ENCODE measurements around the gene MFN1. TPM values are rescaled to one million over a fixed set of nuclear protein-coding genes. Genes with fewer than 3 reads are reported as not detected.

Gene MFN1
- total RNA-seq, 2 experiments from 2014 or later, result 24.4 to 30.4 TPM

DNA sequence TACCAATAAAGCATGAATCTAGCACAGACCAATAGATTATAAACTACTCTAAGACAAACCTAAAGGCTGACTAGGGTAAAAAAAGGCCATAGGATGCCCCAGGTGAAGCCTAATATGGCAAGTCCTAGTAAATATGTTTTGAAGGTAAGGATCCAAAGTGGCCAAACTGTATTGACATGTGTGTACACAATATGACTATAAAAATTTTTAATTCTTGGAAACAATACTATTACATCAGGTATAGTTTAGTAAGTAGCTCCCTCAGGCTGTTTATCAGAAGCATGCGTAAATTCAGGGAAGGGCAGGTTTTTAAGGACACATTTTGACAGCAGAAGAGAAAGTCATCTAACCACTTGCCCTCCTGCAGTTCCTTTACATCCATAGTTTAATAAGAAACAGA lies 84.9 kb downstream of the MFN1 start:
- intact Hi-C loops (cut with DNase I, micrococcal nuclease), result no loop called here
- H3K4me1 Mint-ChIP-seq, result no peaks in the 10 kb centered on the region
- H3K9me3 Mint-ChIP-seq (ENCODE audit: low read depth), result no peaks in the 10 kb centered on the region
- peaks cover 1% of the 10 kb centered on the region for H3K27me3 Mint-ChIP-seq
- H3K4me3 Mint-ChIP-seq, result no peak overlapping the region
- H3K36me3 Mint-ChIP-seq (ENCODE audit: low read depth), result no peaks in the 10 kb centered on the region
- ChIA-PET POLR2A (interaction anchor here (0.6 kb wide), 1 partner anchor 609 kb away, joined by 5 read pairs; no protein-coding TSS in a partner anchor), CTCF (no interaction called here)
- H3K27ac Mint-ChIP-seq, result no peak overlapping the region
- ATAC-seq (no peak), DNase-seq (no peak)

DNA sequence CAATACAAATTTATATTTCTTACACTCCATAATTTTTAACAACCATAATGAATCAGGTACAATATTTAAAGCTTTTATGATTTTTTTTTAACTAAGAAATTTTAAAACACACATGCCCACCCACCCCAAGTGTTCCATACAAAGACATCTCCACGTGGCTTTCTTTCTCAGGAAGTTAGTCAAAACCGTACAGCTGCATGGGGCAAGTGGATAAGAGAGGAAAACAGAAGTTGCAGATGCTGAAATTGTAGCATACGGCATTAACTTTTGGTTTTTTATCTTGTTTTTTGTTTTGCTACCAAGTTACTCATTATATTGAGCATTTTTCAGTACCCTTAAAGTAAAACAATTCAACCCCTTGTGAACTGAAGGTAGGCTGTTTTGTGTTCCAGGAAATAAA lies 89.0 kb downstream of the MFN1 start:
- CTCF ChIA-PET, result no interaction called here

DNA sequence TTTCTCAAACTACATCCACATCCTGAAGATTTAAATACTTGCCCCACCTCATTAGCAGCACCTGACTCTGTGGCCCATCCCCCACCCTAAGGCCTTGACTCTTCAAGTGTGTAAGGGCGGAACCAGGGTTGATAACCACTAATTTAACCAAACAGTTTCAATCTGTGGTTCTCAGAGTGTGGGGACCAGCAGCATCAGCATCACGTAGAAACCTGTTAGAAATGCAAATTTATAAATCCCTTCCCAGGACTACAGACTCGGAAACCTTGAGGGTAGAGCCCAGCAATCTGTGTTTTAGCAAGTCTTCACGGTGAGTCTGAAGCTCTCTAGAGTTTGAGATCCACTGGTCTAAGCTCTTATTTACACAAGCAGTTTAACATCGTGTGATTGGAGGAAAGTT lies 91.3 kb downstream of the MFN1 start:
- intact Hi-C loops (cut with DNase I, micrococcal nuclease), result no loop called here
- POLR2A ChIA-PET, result no interaction called here

More for the DNA sequence above, 89.0 kb downstream of the MFN1 start:
- Mint-ChIP-seq H3K4me3 (no peak overlapping the region), H3K4me1 (no peaks in the 10 kb centered on the region), H3K36me3 (ENCODE audit: low read depth) (no peaks in the 10 kb centered on the region), H3K9me3 (ENCODE audit: low read depth) (no peaks in the 10 kb centered on the region), H3K27me3 (peaks cover 1% of the 10 kb centered on the region), H3K27ac (no peak overlapping the region)
- DNase-seq (no peak), ATAC-seq (no peak)
- POLR2A ChIA-PET, result no interaction called here
- intact Hi-C loops (cut with DNase I, micrococcal nuclease), result no loop called here

More for the DNA sequence above, 91.3 kb downstream of the MFN1 start:
- Mint-ChIP-seq H3K4me1 (no peaks in the 10 kb centered on the region), H3K27ac (no peak overlapping the region), H3K36me3 (ENCODE audit: low read depth) (no peaks in the 10 kb centered on the region), H3K9me3 (ENCODE audit: low read depth) (no peaks in the 10 kb centered on the region), H3K27me3 (peaks cover 3% of the 10 kb centered on the region), H3K4me3 (no peak overlapping the region)
- ATAC-seq, result no peak
- DNase-seq, result no peak
- CTCF ChIA-PET, result no interaction called here

Other genes starting within 250 kb of the MFN1 start
- gene PIK3CA, start 199.4 kb upstream of the MFN1 start, total RNA-seq, result 10 to 100 TPM; 15.5 to 17.7 TPM
- gene KCNMB3, start 96.6 kb upstream of the MFN1 start, total RNA-seq, result under 1 TPM; 0.23 to 0.33 TPM
- gene ZNF639, start 24.7 kb upstream of the MFN1 start, total RNA-seq, result 10 to 100 TPM; 31.0 to 39.6 TPM
- under 1 TPM; 0.75 to 0.88 TPM for gene GNB4, start 103.8 kb downstream of the MFN1 start, total RNA-seq
- 100 to 1,000 TPM in 1 of 2 experiments, 10 to 100 TPM in 1; 85.3 to 113 TPM for gene ACTL6A, start 215.2 kb downstream of the MFN1 start, total RNA-seq

Measured in activated CD4-positive, alpha-beta T cell treated with anti-CD3 and anti-CD28 coated beads for 36 hours (primary cell).